ENCODE data around the gene PODNL1.

DNA sequence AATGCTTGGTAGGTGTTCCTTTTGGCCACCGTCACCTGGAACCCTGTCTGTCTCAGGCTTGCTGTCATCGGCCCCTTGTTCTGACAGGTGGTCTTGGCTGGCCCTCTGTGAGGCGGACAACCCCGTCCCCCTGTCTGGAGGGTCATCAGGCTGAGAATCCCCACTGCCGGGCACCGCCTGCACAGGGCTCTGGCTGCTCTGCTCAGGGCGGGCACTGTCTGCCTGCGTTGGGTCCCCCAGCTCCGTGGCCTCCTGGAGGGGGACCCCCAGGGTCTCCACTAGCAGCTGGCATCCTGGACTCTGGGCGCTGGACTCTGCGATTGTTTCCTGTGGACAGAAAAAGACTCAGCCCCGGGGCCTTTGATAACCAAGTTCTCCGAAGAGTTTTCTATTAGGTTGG lies 48.1 kb downstream of the PODNL1 start:
- TF ChIP-seq CTCF (conservative IDR thresholded peaks at IDR 0.05), result no peak
- TF ChIP-seq EZH2 (IDR thresholded peaks at IDR 0.05; ENCODE audit: low read depth), result no peak
